ENCODE results near the gene ACTR6.
A peak's percentile ranks its signal among the peaks of the same experiment; 100 is the strongest.
"Not testable (repeated sequence)": the region's sequence is repeated elsewhere in the genome, so short reads cannot be mapped to it uniquely, and the experiment has no call there.

Gene ACTR6

GRCh38 chr12:100185361-100185894 is 15.2 kb upstream of the ACTR6 start:
- no peak for DNase-seq

DNA sequence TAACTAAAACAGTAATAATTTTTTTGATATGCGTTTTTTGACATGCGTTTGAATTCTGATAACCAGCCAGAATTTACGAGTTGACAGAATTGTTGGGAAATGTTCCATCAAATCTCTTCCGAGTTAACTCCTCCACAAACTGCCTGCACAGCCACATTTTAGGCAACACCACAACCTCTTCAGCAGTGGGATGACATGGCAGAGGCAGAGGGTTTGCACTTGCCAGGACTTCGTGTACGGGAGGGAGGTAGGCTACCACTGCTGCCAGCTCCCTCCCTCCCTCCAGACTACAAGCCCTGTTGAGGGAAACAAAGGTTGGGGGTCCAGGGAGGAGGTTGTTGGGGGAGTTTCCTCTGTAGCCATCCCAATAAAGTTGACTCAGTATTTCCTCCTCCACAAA is 14.5 kb upstream of the ACTR6 start:
- DNase-seq: no peak

DNA sequence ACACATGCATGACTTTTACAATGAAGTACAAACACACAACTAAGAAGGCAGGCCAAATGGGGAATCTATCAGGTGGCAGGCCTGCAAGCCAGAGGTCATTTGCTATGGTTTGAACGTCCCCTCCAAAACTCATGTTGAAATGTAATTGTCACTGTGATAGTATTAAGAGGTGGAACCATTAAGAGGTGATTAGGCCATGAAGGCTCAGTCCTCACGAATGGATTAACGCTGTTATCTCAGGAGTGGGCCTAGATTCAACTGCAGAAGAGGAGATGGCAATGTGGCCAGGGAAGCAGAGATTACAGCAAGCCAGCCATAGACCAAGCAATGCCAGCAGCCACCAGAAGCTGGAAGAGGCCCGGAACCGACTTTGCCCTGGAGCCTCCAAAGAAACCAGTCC is 13.5 kb upstream of the ACTR6 start:
- DNase-seq: no peak

DNA sequence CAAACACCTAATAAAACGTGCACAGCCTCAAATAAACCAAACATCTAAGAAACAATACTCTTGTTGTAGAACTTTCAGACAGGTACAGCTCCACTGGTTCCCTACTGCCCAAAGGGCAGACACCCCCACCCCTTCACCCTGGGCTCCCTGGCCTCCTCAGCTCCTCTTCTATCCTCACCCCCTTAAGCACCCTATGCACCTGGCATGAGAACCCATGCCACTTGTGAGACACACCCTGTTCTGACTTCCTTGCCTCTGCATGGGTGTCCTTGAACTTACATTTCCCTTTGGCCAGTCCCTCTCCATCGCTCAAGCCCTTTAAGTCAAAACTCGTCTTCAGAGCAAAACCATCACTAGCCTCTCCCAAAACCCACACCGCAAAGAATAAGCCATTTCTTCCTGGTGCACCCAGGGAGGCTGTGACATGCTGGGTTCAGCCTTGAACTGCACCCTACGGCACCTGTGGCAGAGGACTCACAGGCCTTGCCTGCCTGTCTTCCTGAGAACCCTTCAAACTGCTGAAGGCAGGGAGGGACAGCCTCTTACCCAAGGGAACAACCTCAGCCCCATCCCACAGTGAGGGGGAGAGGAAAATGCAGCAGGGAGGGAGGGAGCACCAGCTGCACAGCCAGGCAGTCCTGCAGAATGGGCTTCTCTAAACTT is 12.6 kb upstream of the ACTR6 start:
- no peak for DNase-seq

DNA sequence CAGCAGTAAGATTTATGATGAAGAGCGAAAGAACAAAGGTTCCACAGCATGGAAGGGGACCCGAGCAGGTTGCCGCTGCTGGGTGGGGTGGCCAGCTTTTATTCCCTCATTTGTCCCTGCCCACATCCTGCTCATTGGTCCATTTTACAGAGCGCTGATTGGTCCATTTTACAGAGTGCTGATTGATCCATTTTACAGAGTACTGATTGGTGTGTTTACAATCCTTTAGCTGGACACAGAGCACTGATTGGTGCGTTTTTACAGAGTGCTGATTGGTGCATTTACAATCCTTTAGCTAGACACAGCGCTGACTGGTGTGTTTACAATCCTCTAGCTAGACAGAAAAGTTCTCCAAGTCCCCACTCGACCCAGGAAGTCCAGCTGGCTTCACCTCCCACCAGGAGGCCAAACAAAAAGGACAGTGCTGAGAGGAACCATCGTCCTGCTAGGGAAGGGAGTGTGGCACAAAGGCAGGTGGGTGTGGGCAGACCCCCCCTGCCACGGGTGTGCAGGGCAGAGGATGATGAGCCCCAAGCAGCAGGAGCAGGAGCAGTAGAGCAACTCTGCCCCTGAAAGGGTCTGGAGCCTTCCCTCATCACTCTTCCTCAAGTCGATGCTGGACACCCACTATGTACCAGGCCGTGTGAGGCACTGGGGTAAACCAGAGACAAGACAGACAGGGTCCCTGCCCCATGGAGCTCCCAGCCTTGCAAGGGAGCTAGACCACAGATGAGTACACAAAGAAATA is 11.6 kb upstream of the ACTR6 start:
- DNase-seq: not testable (repeated sequence)

- DNase-seq: no peak
Measured at GRCh38 chr12:100189636-100190394, 10.8 kb upstream of the ACTR6 start.

- no peak for DNase-seq
Measured at GRCh38 chr12:100193085-100193484, 7.5 kb upstream of the ACTR6 start.

DNA sequence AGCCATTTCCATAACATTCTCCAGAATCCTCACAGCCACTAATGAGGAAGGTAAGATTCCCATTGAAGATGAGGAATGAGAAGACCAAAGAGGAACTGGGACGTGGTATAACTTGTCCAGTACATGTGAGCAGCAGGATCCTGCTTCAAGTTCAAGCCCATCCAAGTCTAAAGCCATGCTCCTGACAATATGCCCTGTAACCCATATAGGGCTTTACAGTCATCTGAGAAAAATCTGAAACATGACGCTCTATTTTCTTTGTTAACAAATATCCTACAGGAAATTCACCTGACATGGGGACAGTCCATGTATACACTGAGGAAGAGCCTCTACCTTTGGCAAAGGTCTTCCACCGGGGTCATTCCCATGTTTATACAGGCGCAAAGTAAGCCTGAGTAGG is 3.1 kb upstream of the ACTR6 start:
- no peak for DNase-seq

- DNase-seq: no peak
Measured at GRCh38 chr12:100199023-100199346, 1.6 kb upstream of the ACTR6 start.

DNA sequence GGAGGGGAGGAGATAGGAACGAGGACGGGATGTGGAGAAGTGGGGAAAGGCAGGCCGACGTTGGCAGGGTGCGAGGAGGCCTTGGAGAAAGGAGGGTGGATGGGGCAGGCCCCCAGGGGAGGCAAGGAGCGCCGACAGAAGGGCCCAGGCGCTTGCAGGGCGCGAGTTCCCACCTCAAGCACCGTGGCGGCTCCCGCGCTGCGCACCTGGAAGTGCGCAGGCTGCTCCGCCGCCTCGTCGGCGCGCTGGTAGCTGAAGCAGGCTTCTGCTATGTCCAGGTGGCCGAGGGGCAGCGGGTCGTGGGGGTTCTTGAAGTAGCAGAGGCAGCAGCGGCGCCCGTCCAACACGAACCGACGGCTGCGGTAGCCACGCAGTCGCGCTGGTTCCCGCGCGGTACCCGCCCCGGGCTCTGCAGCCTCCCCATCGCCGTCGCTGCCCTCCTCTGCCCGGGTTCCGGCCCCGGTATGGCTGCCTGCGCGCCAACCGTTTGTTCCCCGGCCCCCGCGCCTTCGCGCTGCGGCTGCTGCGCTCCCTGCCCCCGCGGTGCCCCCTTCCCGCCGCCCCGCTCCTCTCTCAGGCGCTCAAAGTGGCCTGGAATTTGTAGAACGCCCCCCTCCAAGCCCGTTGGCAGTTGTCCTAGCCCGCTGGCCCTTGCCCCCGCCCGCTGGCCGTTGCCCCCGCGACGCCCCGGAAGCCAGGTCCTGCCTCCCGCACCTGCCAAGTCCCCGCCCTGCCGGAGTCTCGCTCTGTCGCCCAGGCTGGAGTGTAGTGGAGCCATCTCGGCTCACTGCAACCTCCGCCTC is 1.1 kb upstream of the ACTR6 start:
- peak; percentile 65 for DNase-seq

DNA sequence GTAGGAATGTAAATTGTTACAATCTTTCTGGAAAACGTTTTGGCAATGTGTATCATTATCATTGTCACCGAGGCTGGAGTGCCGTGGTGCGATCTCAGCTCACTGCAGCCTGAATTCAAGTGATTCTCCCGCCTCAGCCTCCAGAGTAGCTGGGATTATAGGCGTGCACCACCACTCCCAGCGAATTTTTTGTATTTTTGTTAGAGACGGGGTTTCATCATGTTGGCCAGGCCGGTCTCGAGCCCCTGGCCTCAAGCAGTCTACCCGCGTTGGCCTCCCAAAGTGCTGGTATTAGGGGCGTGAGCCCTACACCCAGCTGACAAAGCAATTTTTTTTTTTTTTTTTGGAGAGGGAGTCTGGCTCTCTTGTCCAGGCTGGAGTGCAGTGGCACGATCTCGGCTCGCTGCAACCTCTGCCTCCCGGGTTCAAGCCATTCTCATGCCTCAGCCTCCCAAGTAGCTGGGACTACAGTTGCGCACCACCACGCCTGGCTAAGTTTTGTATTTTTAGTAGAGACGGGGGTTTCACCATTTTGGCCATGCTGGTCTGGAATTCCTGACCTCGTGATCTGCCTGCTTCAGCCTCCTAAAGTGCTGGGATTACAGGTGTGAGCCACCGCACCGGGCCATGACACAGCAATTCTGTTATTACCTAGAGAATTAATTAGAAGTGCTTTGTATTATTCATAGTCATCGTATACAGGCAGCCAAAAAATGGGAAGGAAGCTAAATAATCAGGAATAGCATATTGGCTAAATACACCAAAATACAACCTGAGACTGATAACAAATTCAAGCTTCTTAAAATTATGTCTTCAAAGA is 1.2 kb downstream of the ACTR6 start:
- no peak for DNase-seq

DNA sequence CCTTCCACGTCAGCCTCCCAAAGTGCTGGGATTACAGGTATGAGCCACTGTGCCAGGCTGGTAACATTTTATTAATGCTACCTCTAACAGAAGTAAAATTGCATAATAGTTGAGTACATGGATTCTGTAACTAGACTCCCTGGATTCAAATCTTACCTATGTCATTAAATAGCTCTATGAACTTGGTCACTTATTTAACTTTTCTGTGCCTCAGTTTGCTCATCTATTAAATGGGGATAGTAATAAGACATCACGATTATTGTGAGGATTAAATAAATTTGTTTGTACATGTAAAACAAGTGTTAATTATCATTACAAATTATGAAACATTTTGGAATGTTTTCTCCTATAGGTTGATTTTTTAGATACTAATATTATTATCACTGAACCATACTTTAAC is 6.7 kb downstream of the ACTR6 start:
- DNase-seq: no peak

- DNase-seq: no peak
Measured at GRCh38 chr12:100208834-100209233, 8.2 kb downstream of the ACTR6 start.

DNA sequence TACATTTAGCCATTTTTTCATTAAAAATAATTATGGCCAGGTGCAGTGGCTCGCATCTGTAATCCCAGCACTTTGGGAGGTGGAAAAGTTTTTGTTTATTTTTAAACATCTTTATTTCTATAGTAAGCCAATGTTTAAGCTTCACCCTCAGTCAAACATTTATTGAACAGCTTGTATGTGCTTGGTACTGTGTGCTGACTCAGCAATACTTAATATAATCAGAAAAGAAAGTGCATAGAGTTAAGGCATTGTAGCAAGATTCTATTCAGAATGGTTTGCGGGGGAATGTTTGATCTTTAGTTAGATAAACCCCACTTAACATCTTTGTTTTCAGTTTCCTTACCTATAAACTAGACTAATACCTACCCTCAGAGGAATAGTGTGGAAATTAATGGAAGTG is 11.1 kb downstream of the ACTR6 start:
- DNase-seq: no peak

DNA sequence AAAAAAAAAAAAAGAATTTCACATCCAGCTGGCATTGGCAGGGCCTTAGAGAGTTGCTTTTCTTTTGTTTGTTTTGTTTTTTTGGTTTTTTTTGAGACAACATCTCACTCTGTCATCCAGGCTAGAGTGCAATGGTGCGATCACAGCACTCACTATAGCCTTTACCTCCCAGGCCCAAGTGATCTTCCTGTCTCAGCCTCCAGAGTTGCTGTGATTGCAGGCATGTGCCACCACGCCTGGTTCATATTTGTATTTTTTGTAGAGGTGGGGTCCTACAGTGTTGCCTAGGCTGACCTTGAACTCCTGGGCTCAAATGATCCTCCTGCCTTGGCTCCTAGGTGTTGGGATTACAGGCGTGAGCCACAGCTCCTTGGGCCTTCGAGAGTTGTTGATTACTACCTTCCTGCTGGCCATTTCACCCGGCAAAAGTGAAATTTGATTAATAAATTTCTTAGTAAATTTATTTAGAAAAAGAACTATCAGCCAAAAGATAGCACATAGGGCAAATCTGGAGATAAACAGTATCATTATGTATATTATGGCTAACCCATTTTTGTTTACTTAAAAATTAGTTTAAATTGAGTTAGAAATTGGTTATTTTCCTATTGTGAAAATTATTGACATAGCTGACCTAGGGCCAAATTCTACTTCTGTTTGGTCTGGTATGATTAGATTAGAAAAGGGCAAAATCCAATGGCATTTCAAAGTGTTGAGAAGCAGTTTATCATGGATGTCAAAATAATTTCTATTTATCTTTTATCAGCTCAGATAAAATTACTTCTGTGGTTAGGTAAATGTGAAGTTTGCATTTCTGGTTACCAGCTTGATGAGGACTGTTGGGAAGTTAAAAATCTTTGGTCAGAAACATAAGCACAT is 12.6 kb downstream of the ACTR6 start:
- DNase-seq: no peak

DNA sequence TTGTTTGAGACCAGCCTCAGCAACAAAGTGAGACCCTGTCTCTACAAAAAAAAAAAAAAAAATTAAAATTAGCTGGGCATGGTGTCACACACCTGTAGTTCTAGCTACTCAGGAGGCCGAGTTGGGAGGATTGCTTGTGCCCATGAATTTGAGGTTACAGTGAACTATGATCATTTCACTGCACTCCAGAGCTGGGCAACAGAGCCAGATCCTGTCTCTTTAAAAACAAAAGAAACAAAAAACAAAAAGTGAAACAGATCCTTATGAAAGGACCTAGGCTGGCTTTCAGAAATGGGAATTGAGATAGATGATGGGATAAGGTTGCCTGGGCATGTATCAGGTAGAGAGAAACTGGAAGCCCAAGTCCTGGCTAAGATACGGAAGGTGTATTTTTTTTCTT is 13.9 kb downstream of the ACTR6 start:
- DNase-seq: no peak

GRCh38 chr12:100215209-100215608 is 14.6 kb downstream of the ACTR6 start:
- DNase-seq: no peak

DNA sequence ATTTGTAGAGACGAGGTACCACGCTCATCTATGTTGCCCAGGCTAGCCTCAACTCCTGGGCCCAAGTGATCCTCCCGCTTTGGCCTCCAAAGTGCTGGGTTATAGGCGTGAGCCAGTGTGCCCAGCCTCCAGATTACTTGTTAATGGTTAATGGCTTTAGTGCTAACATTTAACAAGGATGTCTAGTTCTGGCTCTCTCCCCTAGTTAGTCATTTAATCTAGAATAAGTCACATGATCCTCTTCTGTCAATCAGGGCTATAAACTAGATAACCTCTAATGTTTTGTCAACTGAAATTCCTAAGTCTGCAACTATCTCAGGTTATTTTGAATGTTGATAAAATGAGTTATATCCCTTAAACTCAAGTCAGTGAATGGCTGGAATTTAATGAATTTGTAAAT is 15.7 kb downstream of the ACTR6 start:
- DNase-seq: no peak

GRCh38 chr12:100219328-100220109 is 18.9 kb downstream of the ACTR6 start:
- DNase-seq: no peak

DNA sequence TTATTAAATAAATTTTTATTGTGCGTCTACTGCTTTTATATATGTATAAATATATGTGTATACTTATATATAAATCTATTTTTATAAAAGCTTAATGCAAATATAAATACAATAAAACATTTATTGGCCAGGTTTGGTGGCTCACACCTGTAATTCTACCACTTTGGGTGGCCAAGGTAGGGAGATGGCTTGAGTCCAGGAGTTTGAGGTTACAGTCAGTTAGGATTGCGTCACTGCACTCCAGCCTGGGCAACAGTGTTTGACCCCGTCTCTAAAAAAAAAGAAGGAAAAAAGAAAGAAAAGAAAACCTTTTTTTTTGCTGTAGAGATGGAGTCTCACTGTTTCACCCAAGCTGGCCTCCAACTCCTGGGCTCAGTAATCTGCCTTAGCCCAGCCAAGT is 20.9 kb downstream of the ACTR6 start:
- no peak for DNase-seq
